ENCODE data around the gene CTU2. TPM values are rescaled to one million over a fixed set of nuclear protein-coding genes. Genes with fewer than 3 reads are reported as not detected.

Gene CTU2
- total RNA-seq, 1 experiment from 2014 or later, result 52.4 TPM

DNA sequence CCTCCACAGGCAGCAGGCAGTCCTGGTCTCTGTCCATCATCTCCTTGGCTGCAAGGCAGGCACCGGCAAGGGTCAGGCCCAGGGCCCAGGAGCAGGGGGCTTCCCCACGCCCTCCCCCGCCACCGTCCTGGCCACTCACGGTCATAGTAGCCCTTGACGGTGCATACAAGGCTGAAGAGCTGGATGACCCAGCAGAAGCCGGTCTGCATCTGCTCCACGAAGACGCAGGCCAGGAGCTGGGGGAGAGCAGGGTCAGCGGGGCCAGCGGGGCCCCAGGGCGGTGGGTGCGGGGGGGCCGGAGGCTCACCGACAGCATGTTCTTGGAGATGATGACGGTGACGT is 20.1 kb downstream of the CTU2 start:
- CTCF ChIA-PET, result interaction anchor here (0.6 to 4.0 kb wide), 3 partner anchors 11 to 19 kb away, joined by 3 to 21 read pairs (median 6); no protein-coding TSS in a partner anchor

DNA sequence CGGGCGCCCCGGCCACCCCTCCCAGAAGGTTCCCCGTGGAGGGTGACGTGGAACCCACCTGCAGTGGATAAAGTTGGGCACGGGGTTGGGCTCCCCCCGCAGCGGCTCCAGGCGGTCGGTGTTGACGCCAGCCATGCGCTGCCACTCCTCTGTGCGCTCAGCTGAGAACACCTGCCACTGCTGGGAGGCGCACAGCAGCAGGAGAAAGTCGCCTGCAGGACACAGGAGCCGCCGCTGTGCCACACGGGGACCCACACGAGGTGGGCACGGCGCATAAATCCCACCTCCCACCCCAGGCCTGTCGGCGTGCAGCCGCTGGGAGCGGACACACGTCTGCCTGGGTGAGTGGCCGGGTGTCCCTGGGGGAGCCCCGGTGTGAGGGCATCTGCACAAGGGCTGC is 20.7 kb downstream of the CTU2 start:
- TF ChIP-seq NFATC4 (CRISPR knock-in tag; IDR thresholded peaks at IDR 0.05) (no peak), OVOL2 (CRISPR knock-in tag; IDR thresholded peaks at IDR 0.05; ENCODE audit: borderline replicate concordance) (no peak), FOXP1 (CRISPR knock-in tag; IDR thresholded peaks at IDR 0.05; ENCODE audit: borderline replicate concordance) (no peak)
- TF ChIP-seq, protein P1, sequence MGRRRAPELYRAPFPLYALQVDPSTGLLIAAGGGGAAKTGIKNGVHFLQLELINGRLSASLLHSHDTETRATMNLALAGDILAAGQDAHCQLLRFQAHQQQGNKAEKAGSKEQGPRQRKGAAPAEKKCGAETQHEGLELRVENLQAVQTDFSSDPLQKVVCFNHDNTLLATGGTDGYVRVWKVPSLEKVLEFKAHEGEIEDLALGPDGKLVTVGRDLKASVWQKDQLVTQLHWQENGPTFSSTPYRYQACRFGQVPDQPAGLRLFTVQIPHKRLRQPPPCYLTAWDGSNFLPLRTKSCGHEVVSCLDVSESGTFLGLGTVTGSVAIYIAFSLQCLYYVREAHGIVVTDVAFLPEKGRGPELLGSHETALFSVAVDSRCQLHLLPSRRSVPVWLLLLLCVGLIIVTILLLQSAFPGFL (CRISPR knock-in tag; IDR thresholded peaks at IDR 0.05; ENCODE audit: borderline replicate concordance), result no peak
- TF ChIP-seq, protein P2, sequence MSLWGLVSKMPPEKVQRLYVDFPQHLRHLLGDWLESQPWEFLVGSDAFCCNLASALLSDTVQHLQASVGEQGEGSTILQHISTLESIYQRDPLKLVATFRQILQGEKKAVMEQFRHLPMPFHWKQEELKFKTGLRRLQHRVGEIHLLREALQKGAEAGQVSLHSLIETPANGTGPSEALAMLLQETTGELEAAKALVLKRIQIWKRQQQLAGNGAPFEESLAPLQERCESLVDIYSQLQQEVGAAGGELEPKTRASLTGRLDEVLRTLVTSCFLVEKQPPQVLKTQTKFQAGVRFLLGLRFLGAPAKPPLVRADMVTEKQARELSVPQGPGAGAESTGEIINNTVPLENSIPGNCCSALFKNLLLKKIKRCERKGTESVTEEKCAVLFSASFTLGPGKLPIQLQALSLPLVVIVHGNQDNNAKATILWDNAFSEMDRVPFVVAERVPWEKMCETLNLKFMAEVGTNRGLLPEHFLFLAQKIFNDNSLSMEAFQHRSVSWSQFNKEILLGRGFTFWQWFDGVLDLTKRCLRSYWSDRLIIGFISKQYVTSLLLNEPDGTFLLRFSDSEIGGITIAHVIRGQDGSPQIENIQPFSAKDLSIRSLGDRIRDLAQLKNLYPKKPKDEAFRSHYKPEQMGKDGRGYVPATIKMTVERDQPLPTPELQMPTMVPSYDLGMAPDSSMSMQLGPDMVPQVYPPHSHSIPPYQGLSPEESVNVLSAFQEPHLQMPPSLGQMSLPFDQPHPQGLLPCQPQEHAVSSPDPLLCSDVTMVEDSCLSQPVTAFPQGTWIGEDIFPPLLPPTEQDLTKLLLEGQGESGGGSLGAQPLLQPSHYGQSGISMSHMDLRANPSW (CRISPR knock-in tag; conservative IDR thresholded peaks at IDR 0.05; ENCODE audit: low read depth), result no peak
- TF ChIP-seq, protein P3, sequence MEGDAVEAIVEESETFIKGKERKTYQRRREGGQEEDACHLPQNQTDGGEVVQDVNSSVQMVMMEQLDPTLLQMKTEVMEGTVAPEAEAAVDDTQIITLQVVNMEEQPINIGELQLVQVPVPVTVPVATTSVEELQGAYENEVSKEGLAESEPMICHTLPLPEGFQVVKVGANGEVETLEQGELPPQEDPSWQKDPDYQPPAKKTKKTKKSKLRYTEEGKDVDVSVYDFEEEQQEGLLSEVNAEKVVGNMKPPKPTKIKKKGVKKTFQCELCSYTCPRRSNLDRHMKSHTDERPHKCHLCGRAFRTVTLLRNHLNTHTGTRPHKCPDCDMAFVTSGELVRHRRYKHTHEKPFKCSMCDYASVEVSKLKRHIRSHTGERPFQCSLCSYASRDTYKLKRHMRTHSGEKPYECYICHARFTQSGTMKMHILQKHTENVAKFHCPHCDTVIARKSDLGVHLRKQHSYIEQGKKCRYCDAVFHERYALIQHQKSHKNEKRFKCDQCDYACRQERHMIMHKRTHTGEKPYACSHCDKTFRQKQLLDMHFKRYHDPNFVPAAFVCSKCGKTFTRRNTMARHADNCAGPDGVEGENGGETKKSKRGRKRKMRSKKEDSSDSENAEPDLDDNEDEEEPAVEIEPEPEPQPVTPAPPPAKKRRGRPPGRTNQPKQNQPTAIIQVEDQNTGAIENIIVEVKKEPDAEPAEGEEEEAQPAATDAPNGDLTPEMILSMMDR (IDR thresholded peaks at IDR 0.05), result no peak
- TF ChIP-seq, protein P4, sequence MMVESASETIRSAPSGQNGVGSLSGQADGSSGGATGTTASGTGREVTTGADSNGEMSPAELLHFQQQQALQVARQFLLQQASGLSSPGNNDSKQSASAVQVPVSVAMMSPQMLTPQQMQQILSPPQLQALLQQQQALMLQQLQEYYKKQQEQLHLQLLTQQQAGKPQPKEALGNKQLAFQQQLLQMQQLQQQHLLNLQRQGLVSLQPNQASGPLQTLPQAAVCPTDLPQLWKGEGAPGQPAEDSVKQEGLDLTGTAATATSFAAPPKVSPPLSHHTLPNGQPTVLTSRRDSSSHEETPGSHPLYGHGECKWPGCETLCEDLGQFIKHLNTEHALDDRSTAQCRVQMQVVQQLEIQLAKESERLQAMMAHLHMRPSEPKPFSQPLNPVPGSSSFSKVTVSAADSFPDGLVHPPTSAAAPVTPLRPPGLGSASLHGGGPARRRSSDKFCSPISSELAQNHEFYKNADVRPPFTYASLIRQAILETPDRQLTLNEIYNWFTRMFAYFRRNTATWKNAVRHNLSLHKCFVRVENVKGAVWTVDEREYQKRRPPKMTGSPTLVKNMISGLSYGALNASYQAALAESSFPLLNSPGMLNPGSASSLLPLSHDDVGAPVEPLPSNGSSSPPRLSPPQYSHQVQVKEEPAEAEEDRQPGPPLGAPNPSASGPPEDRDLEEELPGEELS (CRISPR knock-in tag; IDR thresholded peaks at IDR 0.05), result no peak
- TF ChIP-seq, protein P5, sequence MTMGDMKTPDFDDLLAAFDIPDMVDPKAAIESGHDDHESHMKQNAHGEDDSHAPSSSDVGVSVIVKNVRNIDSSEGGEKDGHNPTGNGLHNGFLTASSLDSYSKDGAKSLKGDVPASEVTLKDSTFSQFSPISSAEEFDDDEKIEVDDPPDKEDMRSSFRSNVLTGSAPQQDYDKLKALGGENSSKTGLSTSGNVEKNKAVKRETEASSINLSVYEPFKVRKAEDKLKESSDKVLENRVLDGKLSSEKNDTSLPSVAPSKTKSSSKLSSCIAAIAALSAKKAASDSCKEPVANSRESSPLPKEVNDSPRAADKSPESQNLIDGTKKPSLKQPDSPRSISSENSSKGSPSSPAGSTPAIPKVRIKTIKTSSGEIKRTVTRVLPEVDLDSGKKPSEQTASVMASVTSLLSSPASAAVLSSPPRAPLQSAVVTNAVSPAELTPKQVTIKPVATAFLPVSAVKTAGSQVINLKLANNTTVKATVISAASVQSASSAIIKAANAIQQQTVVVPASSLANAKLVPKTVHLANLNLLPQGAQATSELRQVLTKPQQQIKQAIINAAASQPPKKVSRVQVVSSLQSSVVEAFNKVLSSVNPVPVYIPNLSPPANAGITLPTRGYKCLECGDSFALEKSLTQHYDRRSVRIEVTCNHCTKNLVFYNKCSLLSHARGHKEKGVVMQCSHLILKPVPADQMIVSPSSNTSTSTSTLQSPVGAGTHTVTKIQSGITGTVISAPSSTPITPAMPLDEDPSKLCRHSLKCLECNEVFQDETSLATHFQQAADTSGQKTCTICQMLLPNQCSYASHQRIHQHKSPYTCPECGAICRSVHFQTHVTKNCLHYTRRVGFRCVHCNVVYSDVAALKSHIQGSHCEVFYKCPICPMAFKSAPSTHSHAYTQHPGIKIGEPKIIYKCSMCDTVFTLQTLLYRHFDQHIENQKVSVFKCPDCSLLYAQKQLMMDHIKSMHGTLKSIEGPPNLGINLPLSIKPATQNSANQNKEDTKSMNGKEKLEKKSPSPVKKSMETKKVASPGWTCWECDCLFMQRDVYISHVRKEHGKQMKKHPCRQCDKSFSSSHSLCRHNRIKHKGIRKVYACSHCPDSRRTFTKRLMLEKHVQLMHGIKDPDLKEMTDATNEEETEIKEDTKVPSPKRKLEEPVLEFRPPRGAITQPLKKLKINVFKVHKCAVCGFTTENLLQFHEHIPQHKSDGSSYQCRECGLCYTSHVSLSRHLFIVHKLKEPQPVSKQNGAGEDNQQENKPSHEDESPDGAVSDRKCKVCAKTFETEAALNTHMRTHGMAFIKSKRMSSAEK (CRISPR knock-in tag; IDR thresholded peaks at IDR 0.05; ENCODE audit: borderline replicate concordance), result no peak
- TF ChIP-seq, protein P6, sequence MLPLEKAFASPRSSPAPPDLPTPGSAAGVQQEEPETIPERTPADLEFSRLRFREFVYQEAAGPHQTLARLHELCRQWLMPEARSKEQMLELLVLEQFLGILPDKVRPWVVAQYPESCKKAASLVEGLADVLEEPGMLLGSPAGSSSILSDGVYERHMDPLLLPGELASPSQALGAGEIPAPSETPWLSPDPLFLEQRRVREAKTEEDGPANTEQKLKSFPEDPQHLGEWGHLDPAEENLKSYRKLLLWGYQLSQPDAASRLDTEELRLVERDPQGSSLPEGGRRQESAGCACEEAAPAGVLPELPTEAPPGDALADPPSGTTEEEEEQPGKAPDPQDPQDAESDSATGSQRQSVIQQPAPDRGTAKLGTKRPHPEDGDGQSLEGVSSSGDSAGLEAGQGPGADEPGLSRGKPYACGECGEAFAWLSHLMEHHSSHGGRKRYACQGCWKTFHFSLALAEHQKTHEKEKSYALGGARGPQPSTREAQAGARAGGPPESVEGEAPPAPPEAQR (CRISPR knock-in tag; IDR thresholded peaks at IDR 0.05), result no peak
- TF ChIP-seq, protein P7, sequence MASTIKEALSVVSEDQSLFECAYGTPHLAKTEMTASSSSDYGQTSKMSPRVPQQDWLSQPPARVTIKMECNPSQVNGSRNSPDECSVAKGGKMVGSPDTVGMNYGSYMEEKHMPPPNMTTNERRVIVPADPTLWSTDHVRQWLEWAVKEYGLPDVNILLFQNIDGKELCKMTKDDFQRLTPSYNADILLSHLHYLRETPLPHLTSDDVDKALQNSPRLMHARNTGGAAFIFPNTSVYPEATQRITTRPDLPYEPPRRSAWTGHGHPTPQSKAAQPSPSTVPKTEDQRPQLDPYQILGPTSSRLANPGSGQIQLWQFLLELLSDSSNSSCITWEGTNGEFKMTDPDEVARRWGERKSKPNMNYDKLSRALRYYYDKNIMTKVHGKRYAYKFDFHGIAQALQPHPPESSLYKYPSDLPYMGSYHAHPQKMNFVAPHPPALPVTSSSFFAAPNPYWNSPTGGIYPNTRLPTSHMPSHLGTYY (CRISPR knock-in tag; IDR thresholded peaks at IDR 0.05), result no peak
- no peak for DNase-seq (ENCODE audit: low spot score)
- Mint-ChIP-seq H3K36me3 (no peaks in the 10 kb centered on the region), H3K9me3 (no peaks in the 10 kb centered on the region), H3K27me3 (ENCODE audit: low read depth) (no peaks in the 10 kb centered on the region), H3K4me1 (no peaks in the 10 kb centered on the region), H3K27ac (no peak overlapping the region), H3K4me3 (no peak overlapping the region)
- ChIA-PET POLR2A (no interaction called here), CTCF (interaction anchor here (0.6 to 4.0 kb wide), 2 partner anchors 10 to 18 kb away, joined by 3 to 21 read pairs; no protein-coding TSS in a partner anchor)
- ATAC-seq, result no peak

More for the DNA sequence above, 20.1 kb downstream of the CTU2 start:
- no peaks in the 10 kb centered on the region for H3K4me1 Mint-ChIP-seq
- no peak overlapping the region for H3K4me3 Mint-ChIP-seq
- TF ChIP-seq SMAD4 (CRISPR knock-in tag; IDR thresholded peaks at IDR 0.05) (no peak), FOXK1 (CRISPR knock-in tag; IDR thresholded peaks at IDR 0.05) (no peak), TCF7 (CRISPR knock-in tag; IDR thresholded peaks at IDR 0.05; ENCODE audit: low read depth) (no peak)
- TF ChIP-seq, protein P1 (CRISPR knock-in tag; IDR thresholded peaks at IDR 0.05; ENCODE audit: borderline replicate concordance), result no peak
- TF ChIP-seq, protein P8, sequence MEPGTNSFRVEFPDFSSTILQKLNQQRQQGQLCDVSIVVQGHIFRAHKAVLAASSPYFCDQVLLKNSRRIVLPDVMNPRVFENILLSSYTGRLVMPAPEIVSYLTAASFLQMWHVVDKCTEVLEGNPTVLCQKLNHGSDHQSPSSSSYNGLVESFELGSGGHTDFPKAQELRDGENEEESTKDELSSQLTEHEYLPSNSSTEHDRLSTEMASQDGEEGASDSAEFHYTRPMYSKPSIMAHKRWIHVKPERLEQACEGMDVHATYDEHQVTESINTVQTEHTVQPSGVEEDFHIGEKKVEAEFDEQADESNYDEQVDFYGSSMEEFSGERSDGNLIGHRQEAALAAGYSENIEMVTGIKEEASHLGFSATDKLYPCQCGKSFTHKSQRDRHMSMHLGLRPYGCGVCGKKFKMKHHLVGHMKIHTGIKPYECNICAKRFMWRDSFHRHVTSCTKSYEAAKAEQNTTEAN (CRISPR knock-in tag; IDR thresholded peaks at IDR 0.05), result no peak
- TF ChIP-seq, protein P9, sequence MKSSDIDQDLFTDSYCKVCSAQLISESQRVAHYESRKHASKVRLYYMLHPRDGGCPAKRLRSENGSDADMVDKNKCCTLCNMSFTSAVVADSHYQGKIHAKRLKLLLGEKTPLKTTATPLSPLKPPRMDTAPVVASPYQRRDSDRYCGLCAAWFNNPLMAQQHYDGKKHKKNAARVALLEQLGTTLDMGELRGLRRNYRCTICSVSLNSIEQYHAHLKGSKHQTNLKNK (CRISPR knock-in tag; IDR thresholded peaks at IDR 0.05), result no peak
- DNase-seq (ENCODE audit: low spot score) (no peak), ATAC-seq (no peak)
- no peaks in the 10 kb centered on the region for H3K9me3 Mint-ChIP-seq
- POLR2A ChIA-PET, result no interaction called here
- no peak overlapping the region for H3K27ac Mint-ChIP-seq
- H3K36me3 Mint-ChIP-seq, result no peaks in the 10 kb centered on the region
- H3K27me3 Mint-ChIP-seq (ENCODE audit: low read depth), result no peaks in the 10 kb centered on the region
